HG03378 (cell line): ENCODE results near the gene ICOS.

Experiments used
- ATAC-seq: cut with Tn5 transposase; IDR thresholded peaks from one replicate; pipeline ENCODE4 v1.9.1; 2021; ENCODE audit warnings: mild to moderate bottlenecking, moderate library complexity; ENCODE audit not compliant: unreplicated experiment

ICOS gene

DNA sequence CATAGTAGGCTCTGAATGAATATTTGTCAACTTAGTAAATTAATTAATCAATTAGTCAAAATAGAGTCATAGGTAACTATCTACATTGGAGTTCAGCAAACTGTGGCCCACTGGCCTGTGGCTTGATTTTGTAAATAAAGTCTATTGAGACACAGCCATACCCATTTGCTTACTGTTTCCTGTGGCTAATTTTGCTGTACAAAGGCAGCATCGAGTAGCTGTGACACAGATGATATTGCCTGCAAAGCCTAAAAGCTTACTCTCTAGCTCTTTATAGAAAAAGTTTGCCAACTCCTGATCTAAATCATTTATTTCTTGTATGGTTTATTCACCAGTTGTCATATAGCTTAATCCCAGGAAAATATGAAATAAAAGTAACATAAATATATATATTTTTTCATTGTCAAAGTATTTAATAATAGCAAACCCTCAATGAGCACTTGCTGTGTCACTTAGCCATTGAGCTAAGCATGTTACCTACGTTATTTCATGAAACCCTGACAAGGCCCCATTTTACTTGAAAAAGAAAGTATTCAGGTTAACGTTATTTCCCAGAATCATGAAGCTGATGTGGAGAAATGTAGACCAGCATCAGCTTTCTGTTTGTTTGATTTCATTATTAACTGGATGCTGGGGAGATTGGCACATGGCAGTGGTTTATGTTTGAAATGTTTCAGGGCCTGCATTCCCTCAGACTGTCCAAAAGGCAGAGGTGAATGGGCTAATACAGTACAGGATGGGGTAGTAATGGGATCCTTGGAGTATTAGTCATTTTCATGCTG, 69.6 kb downstream of the ICOS start:
- ATAC-seq, result no peak

DNA sequence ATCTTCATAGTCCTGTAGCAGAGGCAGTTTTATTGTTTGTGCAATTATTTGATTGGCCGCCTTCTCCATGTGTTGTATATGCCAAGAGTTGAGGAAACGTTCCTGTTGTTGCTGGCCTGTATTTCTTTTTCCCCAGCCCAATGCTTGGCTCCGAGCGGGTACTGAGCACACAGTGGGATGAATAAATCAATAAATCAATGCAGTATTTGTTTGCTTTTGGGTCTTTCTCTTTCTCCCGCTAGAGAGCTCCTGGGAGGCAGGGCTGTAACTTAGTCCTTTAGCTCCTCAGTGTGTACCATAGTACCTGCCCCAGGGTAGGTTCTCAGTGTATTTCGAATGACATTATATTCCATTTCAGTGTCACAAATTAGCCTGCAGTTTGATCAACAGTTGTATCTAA, 71.8 kb downstream of the ICOS start:
- no peak for ATAC-seq

DNA sequence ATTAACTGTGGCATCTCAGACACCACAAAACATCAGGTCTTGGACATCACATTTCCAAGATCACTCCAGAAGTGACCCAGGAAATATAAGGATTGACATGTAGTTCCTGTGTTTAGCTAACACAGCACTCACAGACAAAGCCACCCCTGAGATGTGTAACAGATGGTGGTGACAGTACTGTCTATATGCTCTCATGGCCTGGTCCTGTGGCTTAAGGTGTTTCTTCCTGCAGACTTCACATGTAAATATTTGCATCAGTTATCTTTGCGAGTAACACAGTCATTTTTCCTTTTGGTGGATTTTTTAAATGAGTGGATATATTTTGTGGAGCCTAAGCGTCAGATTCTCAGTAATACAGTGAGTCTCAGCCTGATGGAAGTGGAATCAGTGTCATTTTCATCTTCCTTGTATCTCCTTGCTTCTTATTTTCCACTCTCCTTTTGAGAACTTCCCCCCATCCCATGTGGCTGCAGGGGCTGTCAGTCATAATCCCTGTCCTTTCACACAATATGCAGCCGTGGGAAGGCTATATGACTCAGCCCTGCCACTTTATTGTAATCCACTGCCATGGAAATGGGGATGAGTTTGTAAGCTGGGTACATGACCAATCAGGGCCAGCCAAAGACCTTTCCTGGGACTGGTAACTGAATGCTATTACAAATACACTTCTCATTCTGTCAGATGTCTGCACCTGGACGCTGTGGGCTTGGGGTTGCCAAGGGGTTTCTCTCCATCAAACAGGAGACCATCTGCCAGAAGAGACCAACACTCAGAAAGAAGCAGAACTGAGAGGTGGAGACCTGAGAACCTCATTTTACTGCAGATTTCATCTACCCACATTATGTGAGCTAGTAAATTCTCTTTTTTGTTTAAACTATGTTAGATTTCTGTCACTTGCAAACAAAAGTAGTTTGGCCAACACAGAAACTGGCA, 74.3 kb downstream of the ICOS start:
- ATAC-seq, result no peak
